ENCODE measurements around the gene ABI3. TPM values are rescaled to one million over a fixed set of nuclear protein-coding genes. Genes with fewer than 3 reads are reported as not detected.

ABI3 gene
- total RNA-seq, 1 experiment from 2014 or later, result not detected

GRCh38 chr17:49201481-49201927, 9.0 kb upstream of the ABI3 start:
- ChIA-PET CTCF (no interaction called here), POLR2A (no interaction called here)
- Histone ChIP-seq H3K4me1 (ENCODE audit: control insufficient read depth, insufficient read depth, low read length) (no peaks in the 10 kb centered on the region), H3K9me3 (ENCODE audit: control insufficient read depth, insufficient read depth, low read depth, low read length) (no peaks in the 10 kb centered on the region), H3K27ac (ENCODE audit: low read length) (no peak overlapping the region), H3K4me3 (ENCODE audit: low read depth in 2 of 2, low read length in 2 of 2) (no peak overlapping the region), H3K36me3 (ENCODE audit: control insufficient read depth, insufficient read depth, low read length) (no peaks in the 10 kb centered on the region), H3K27me3 (ENCODE audit: control insufficient read depth, insufficient read depth, low read length) (no peaks in the 10 kb centered on the region; the same call in 1 of the 2 replicates)
- in situ Hi-C loops (cut with HindIII; ENCODE audit: low pct_unique_long_range_greater_than_20kb, low sequenced_read_pairs), result no loop called here
- TF ChIP-seq TCF7L2 (IDR thresholded peaks at IDR 0.05; ENCODE audit: low read depth, low read length) (no peak), POLR2AphosphoS5 (IDR thresholded peaks at IDR 0.05; ENCODE audit: low read depth, low read length) (no peak), SIN3A (IDR thresholded peaks at IDR 0.05; ENCODE audit: borderline replicate concordance, insufficient read depth, low read depth, low read length) (no peak), CTCF (IDR thresholded peaks at IDR 0.05) (no peak), REST (IDR thresholded peaks at IDR 0.05; ENCODE audit: insufficient read depth in 1 of 2, low read depth in 2 of 2, low read length in 1 of 2) (no peak)
- DNase-seq (ENCODE audit: low read depth, low spot score), result no peak
- intact Hi-C loops (cut with micrococcal nuclease; ENCODE audit: unreplicated experiment), result no loop called here
- BruUV-seq (replicated peaks), result no TSS peak
- no peak for ATAC-seq

- Histone ChIP-seq H3K27me3 (ENCODE audit: control insufficient read depth, insufficient read depth, low read length) (no peaks in the 10 kb centered on the region; the same call in 1 of the 2 replicates), H3K4me3 (ENCODE audit: low read depth in 2 of 2, low read length in 2 of 2) (no peak overlapping the region), H3K9me3 (ENCODE audit: control insufficient read depth, insufficient read depth, low read depth, low read length) (no peaks in the 10 kb centered on the region), H3K36me3 (ENCODE audit: control insufficient read depth, insufficient read depth, low read length) (no peaks in the 10 kb centered on the region), H3K27ac (ENCODE audit: low read length) (no peak overlapping the region), H3K4me1 (ENCODE audit: control insufficient read depth, insufficient read depth, low read length) (no peaks in the 10 kb centered on the region)
- ATAC-seq (no peak), DNase-seq (ENCODE audit: low read depth, low spot score) (no peak)
- in situ Hi-C loops (cut with HindIII; ENCODE audit: low pct_unique_long_range_greater_than_20kb, low sequenced_read_pairs), result no loop called here
- intact Hi-C loops (cut with micrococcal nuclease; ENCODE audit: unreplicated experiment), result no loop called here
- ChIA-PET POLR2A (no interaction called here), CTCF (no interaction called here)
- TF ChIP-seq REST (IDR thresholded peaks at IDR 0.05; ENCODE audit: insufficient read depth in 1 of 2, low read depth in 2 of 2, low read length in 1 of 2), result no peak
- TF ChIP-seq CTCF (IDR thresholded peaks at IDR 0.05), result no peak
- no peak for TF ChIP-seq TCF7L2 (IDR thresholded peaks at IDR 0.05; ENCODE audit: low read depth, low read length)
- TF ChIP-seq SIN3A (IDR thresholded peaks at IDR 0.05; ENCODE audit: borderline replicate concordance, insufficient read depth, low read depth, low read length), result no peak
- BruUV-seq (replicated peaks), result no TSS peak
Measured at GRCh38 chr17:49203796-49204195, 6.7 kb upstream of the ABI3 start.

Data from Panc1 (cell line).